H1 (cell line): ENCODE results near the gene VWA5A. TPM values are rescaled to one million over a fixed set of nuclear protein-coding genes. Genes with fewer than 3 reads are reported as not detected.

ENCODE experiments used
- CTCF ChIA-PET: fragments of 300-600 bp; sonication (Branson Sonifier 250); formaldehyde crosslinking; loops from one replicate; lab custom pipeline; 2021; ENCODE audit not compliant: partially characterized antibody; lab: Charles Lee
- POLR2A ChIA-PET: fragments of 300-600 bp; sonication (Branson Sonifier 250); formaldehyde crosslinking; loops from one replicate; lab custom pipeline; 2021; ENCODE audit warnings: inconsistent platforms; ENCODE audit not compliant: partially characterized antibody; lab: Charles Lee
- DNase-seq, 2 experiments: peaks; one replicate each; pipeline versions ENCODE4 v3.0.0 to v3.0.0-alpha.2; 2010 to 2022; ENCODE audit warnings: low spot score in 2 of 2, low read depth in 1 of 2, mixed read lengths in 1 of 2
- FAIRE-seq: peaks from 2 replicates; lab custom pipeline; 2011; peaks lifted over from hg19 to GRCh38; lab: Jason Lieb, UNC
- H2AFZ ChIP-seq: 2 replicates; pipeline ENCODE4 v1.8.1; 2012; ENCODE audit warnings: low read length, inconsistent platforms
- H2AK5ac ChIP-seq: 2 replicates; pipeline ENCODE4 v1.6.1; 2013; ENCODE audit warnings: low read depth, low read length
- H2BK120ac ChIP-seq: replicated peaks from 2 replicates; pipeline ENCODE3; 2013; ENCODE audit warnings: low read depth, low read length, inconsistent platforms
- H2BK12ac ChIP-seq: 2 replicates; pipeline ENCODE4 v1.6.1; 2013; ENCODE audit warnings: low read depth, low read length
- H2BK15ac ChIP-seq: 2 replicates; pipeline ENCODE4 v1.6.1; 2013; ENCODE audit warnings: low read length
- H2BK20ac ChIP-seq: 2 replicates; pipeline ENCODE4 v1.6.1; 2013; ENCODE audit warnings: low read length
- H2BK5ac ChIP-seq: 2 replicates; pipeline ENCODE4 v1.6.1; 2013; ENCODE audit warnings: low read depth, low read length
- H3K14ac ChIP-seq: 2 replicates; pipeline ENCODE4 v1.6.1; 2013; ENCODE audit warnings: inconsistent platforms; ENCODE audit not compliant: insufficient read length
- H3K18ac ChIP-seq: 2 replicates; pipeline ENCODE4 v1.6.1; 2013; ENCODE audit warnings: low read length; ENCODE audit errors: extremely low read depth
- H3K23ac ChIP-seq: 2 replicates; pipeline ENCODE4 v1.6.1; 2013; ENCODE audit warnings: inconsistent platforms; ENCODE audit not compliant: insufficient read length
- H3K23me2 ChIP-seq: 2 replicates; pipeline ENCODE4 v1.6.1; 2013; ENCODE audit warnings: low read depth, low read length
- H3K27ac ChIP-seq: 2 replicates; pipeline ENCODE4 v1.6.1; 2011; ENCODE audit warnings: low read depth, low read length, inconsistent platforms
- H3K27me3 ChIP-seq, 4 experiments: replicated peaks in 1 of 4; 1 replicate in 1 of 4; 2 replicates in 3 of 4; pipeline versions ENCODE4 v1.6.1 to v1.8.1; 2011 to 2013; ENCODE audit warnings: low read length in 3 of 4, mild to moderate bottlenecking in 3 of 4, inconsistent platforms in 2 of 4, mixed read lengths in 2 of 4, moderate library complexity in 1 of 4; ENCODE audit not compliant: control insufficient read depth in 3 of 4, insufficient read depth in 3 of 4; ENCODE audit errors: extremely low read depth in 1 of 4
- H3K36me3 ChIP-seq, 4 experiments: 2 replicates each; pipeline versions ENCODE4 v1.6.1 to v1.8.1; 2011 to 2013; ENCODE audit warnings: mild to moderate bottlenecking in 4 of 4, low read length in 3 of 4, moderate library complexity in 2 of 4, control low read depth in 1 of 4, inconsistent platforms in 1 of 4; ENCODE audit not compliant: insufficient read depth in 4 of 4, control insufficient read depth in 2 of 4
- H3K4ac ChIP-seq: replicated peaks from 2 replicates; pipeline ENCODE3; 2013; ENCODE audit warnings: low read length, low read depth, mixed read lengths, inconsistent platforms; ENCODE audit not compliant: insufficient read length
- H3K4me1 ChIP-seq, 4 experiments: replicated peaks in 1 of 4; 1 replicate in 1 of 4; 2 replicates in 3 of 4; pipeline versions ENCODE4 v1.6.1 to v1.8.1; 2011 to 2013; ENCODE audit warnings: low read length in 3 of 4, inconsistent platforms in 2 of 4, mixed read lengths in 1 of 4; ENCODE audit not compliant: insufficient read depth in 4 of 4, control insufficient read depth in 3 of 4
- H3K4me2 ChIP-seq, 2 experiments: 2 replicates each; pipeline versions ENCODE4 v1.6.1 to v1.8.1; 2011 to 2013; ENCODE audit warnings: low read depth in 2 of 2, low read length in 2 of 2, control low read depth in 1 of 2, inconsistent platforms in 1 of 2, mild to moderate bottlenecking in 1 of 2; ENCODE audit not compliant: insufficient read depth in 1 of 2
- H3K4me3 ChIP-seq, 4 experiments: fragments of 200-600, 300-600 bp in 1 of 4; sonication (generic), shearing (Covaris generic), sonication (Bioruptor Twin) in 1 of 4; 2 replicates each; pipeline versions ENCODE4 v1.5.1 to v1.8.1; 2011 to 2016; ENCODE audit warnings: low read length in 4 of 4, low read depth in 3 of 4, control low read depth in 2 of 4, inconsistent platforms in 2 of 4, mild to moderate bottlenecking in 2 of 4, mixed read lengths in 1 of 4, moderate library complexity in 1 of 4; ENCODE audit not compliant: insufficient read depth in 2 of 4; ENCODE audit errors: extremely low read depth in 1 of 4
- H3K56ac ChIP-seq: replicated peaks from 2 replicates; pipeline ENCODE3; 2013; ENCODE audit warnings: low read depth, mild to moderate bottlenecking, mixed read lengths, low read length, inconsistent platforms; ENCODE audit not compliant: insufficient read length
- H3K79me1 ChIP-seq: 2 replicates; pipeline ENCODE4 v1.6.1; 2013; ENCODE audit warnings: low read depth, low read length, control low read depth
- H3K79me2 ChIP-seq, 2 experiments: 2 replicates each; pipeline versions ENCODE4 v1.6.1 to v1.8.1; 2012 to 2013; ENCODE audit warnings: low read length in 2 of 2, mild to moderate bottlenecking in 2 of 2, inconsistent platforms in 1 of 2; ENCODE audit not compliant: insufficient read depth in 2 of 2, control insufficient read depth in 1 of 2
- H3K9ac ChIP-seq, 4 experiments: replicated peaks in 1 of 4; 1 replicate in 1 of 4; 2 replicates in 3 of 4; pipeline versions ENCODE4 v1.6.1 to v1.8.1; 2011 to 2013; ENCODE audit warnings: low read depth in 3 of 4, low read length in 3 of 4, control low read depth in 2 of 4, mild to moderate bottlenecking in 2 of 4, moderate library complexity in 2 of 4, inconsistent platforms in 1 of 4; ENCODE audit errors: extremely low read depth in 1 of 4
- H3K9me3 ChIP-seq, 2 experiments: 2 replicates each; pipeline versions ENCODE4 v1.6.1 to v1.8.1; 2012 to 2013; ENCODE audit warnings: mild to moderate bottlenecking in 2 of 2, moderate library complexity in 2 of 2, control low read depth in 1 of 2, inconsistent platforms in 1 of 2, low read depth in 1 of 2, low read length in 1 of 2, mixed read lengths in 1 of 2; ENCODE audit not compliant: insufficient read depth in 2 of 2
- H4K20me1 ChIP-seq, 2 experiments: replicated peaks in 1 of 2; 2 replicates each; pipeline versions ENCODE3 to v1.8.1; 2011 to 2013; ENCODE audit warnings: inconsistent platforms in 2 of 2, low read length in 2 of 2, mild to moderate bottlenecking in 1 of 2; ENCODE audit not compliant: insufficient read depth in 2 of 2, control insufficient read depth in 1 of 2
- H4K5ac ChIP-seq: 2 replicates; pipeline ENCODE4 v1.6.1; 2013; ENCODE audit warnings: low read length, low read depth, mixed read lengths, inconsistent platforms; ENCODE audit not compliant: insufficient read length
- H4K8ac ChIP-seq: 2 replicates; pipeline ENCODE4 v1.8.0; 2013; ENCODE audit warnings: mild to moderate bottlenecking, moderate library complexity, low read length, inconsistent platforms; ENCODE audit not compliant: insufficient read depth; ENCODE audit errors: extremely low read depth
- H4K91ac ChIP-seq: replicated peaks from 2 replicates; pipeline ENCODE3; 2013; ENCODE audit warnings: low read length, mixed read lengths, inconsistent platforms; ENCODE audit not compliant: insufficient read length
- ASH2L ChIP-seq: fragments of 200-600, 300-600 bp; sonication (generic); IDR thresholded peaks from one replicate; pipeline ENCODE4 v1.7.1; 2017; ENCODE audit warnings: low read length
- CHD1 ChIP-seq: IDR thresholded peaks from 2 replicates; pipeline ENCODE4 v1.6.1; 2012; ENCODE audit warnings: low read depth, low read length, improper control_type of control experiment
- HDAC2 ChIP-seq, 2 experiments: fragments of 300-600 bp in 1 of 2; sonication (generic) in 1 of 2; IDR thresholded peaks; 2 replicates each; pipeline ENCODE4 v1.6.1; 2011 to 2012; ENCODE audit warnings: low read depth in 2 of 2, low read length in 2 of 2, mild to moderate bottlenecking in 2 of 2, moderate library complexity in 2 of 2, borderline replicate concordance in 1 of 2, inconsistent platforms in 1 of 2
- JUND ChIP-seq: IDR thresholded peaks from 2 replicates; pipeline ENCODE4 v1.6.1; 2011; ENCODE audit warnings: mild to moderate bottlenecking, improper control_type of control experiment, low read length
- MAFK ChIP-seq: IDR thresholded peaks from 2 replicates; pipeline ENCODE4 v1.6.1; 2012; ENCODE audit warnings: low read depth, mild to moderate bottlenecking, improper control_type of control experiment, low read length
- NRF1 ChIP-seq: IDR thresholded peaks from 2 replicates; pipeline ENCODE4 v1.6.1; 2011; ENCODE audit warnings: mild to moderate bottlenecking, low read depth, low read length, improper control_type of control experiment
- PHF8 ChIP-seq: fragments of 200-600 bp; sonication (generic); conservative IDR thresholded peaks from 2 replicates; pipeline ENCODE4 v1.7.1; 2012; ENCODE audit warnings: low read depth, mild to moderate bottlenecking, inconsistent platforms, low read length, moderate library complexity
- RBBP5 ChIP-seq: IDR thresholded peaks from 2 replicates; pipeline ENCODE4 v1.7.1; 2012; ENCODE audit warnings: low read depth, mild to moderate bottlenecking, inconsistent platforms, low read length, moderate library complexity, borderline replicate concordance
- RFX5 ChIP-seq: IDR thresholded peaks from 2 replicates; pipeline ENCODE4 v1.6.1; 2011; ENCODE audit warnings: low read depth, low read length, improper control_type of control experiment, borderline replicate concordance
- SP4 ChIP-seq: IDR thresholded peaks from 2 replicates; pipeline ENCODE4 v1.6.1; 2012; ENCODE audit warnings: low read length, inconsistent platforms
- TBP ChIP-seq: IDR thresholded peaks from 2 replicates; pipeline ENCODE4 v1.6.1; 2011; ENCODE audit warnings: low read depth, low read length, improper control_type of control experiment
- WGBS, 2 experiments: shearing (Covaris generic) in 1 of 2; methylation state at CpG; one replicate each; pipeline versions ENCODE4 v1.1.6 to v1.1.7; 2013 to 2015; ENCODE audit warnings: low lambda C conversion rate in 2 of 2, mixed read lengths in 2 of 2, inconsistent platforms in 1 of 2, low coverage in 1 of 2, missing lambda C conversion rate in 1 of 2; ENCODE audit not compliant: insufficient replicate concordance in 2 of 2, insufficient coverage in 1 of 2, insufficient read length in 1 of 2; ENCODE audit errors: extremely low coverage in 1 of 2, missing lambda C conversion rate in 1 of 2; 5-methylcytosine and 5-hydroxymethylcytosine counted together
- polyA plus RNA-seq, 7 experiments: library from polyadenylated mRNA; depleted of rRNA in 3 of 7; stranded (reverse) in 5 of 7; unstranded in 2 of 7; fragments of >200 nt in 5 of 7; fragments of 200-250 nt in 2 of 7; gene quantifications; 1 replicate in 5 of 7; 2 replicates in 1 of 7; 4 replicates in 1 of 7; pipeline versions ENCODE4 v1.2.1 to v1.2.3, GENCODE V29; 2011 to 2013; ENCODE audit warnings: missing spikeins in 2 of 7, mixed read lengths in 2 of 7
- total RNA-seq: library from RNA; stranded (reverse); fragmentation: NEBNext Ultra II Directional; extraction: Animal tissue kit (Norgen Biotek cat#: 25700); gene quantifications from 2 replicates; pipeline ENCODE4 v1.2.1, GENCODE V29; 2021
- TF ChIP-seq, protein P1 (sequence below): IDR thresholded peaks from 2 replicates; pipeline ENCODE4 v1.6.1; 2011; ENCODE audit warnings: low read length, improper control_type of control experiment

The VWA5A gene
- total and polyA plus RNA-seq, 2 of the 8 experiments (the other 6 are each of a cell fraction or from before 2014, with no cell fraction given): 12.5 to 20.4 TPM

DNA sequence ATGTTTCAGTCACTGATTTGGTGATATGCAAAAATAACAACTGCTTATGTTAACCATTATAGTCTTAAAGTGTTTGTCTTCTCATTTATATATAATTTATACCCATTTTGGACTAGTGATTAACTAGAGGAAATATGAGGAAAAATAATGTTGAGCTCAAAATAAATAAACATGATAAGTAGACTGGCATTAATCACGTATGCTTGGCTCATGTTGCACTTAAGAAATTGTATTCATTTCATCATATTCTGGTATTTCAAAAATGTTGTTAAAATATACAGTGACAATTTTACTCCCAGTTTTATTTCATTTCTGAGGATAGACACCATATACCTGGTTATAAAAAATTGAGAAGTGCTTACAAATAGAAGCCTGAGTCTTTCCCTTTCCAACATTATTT, 64.1 kb downstream of the VWA5A start:
- no peak overlapping the region for H2BK120ac ChIP-seq
- H3K79me1 ChIP-seq: no peaks in the 10 kb centered on the region
- H2AFZ ChIP-seq: no peak overlapping the region
- no peak overlapping the region for H2AK5ac ChIP-seq
- 93% methylated on average over 1 of the region's 1 CpG; no CpG with 5 or more reads in 1 of the 2 experiments for WGBS, 2 experiments
- H3K27ac ChIP-seq: no peak overlapping the region
- CTCF ChIA-PET: interaction anchor here (1.5 kb wide), 1 partner anchor 15 kb away, joined by 5 read pairs; no protein-coding TSS in a partner anchor
- no peak overlapping the region for H4K91ac ChIP-seq
- no peaks in the 10 kb centered on the region for H4K20me1 ChIP-seq
- H3K79me2 ChIP-seq: no peaks in the 10 kb centered on the region
- no peak overlapping the region for H3K56ac ChIP-seq
- no peak overlapping the region for H3K9ac ChIP-seq
- H4K8ac ChIP-seq: no peak overlapping the region
- POLR2A ChIA-PET: no interaction called here
- TF ChIP-seq ASH2L: no peak
- no peak for TF ChIP-seq PHF8
- TF ChIP-seq MAFK: no peak
- TF ChIP-seq RFX5: no peak
- TF ChIP-seq SP4: no peak
- TF ChIP-seq, protein P1, sequence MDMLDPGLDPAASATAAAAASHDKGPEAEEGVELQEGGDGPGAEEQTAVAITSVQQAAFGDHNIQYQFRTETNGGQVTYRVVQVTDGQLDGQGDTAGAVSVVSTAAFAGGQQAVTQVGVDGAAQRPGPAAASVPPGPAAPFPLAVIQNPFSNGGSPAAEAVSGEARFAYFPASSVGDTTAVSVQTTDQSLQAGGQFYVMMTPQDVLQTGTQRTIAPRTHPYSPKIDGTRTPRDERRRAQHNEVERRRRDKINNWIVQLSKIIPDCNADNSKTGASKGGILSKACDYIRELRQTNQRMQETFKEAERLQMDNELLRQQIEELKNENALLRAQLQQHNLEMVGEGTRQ: no peak
- TF ChIP-seq CHD1: no peak
- no peak for TF ChIP-seq TBP
- no peak for TF ChIP-seq NRF1
- TF ChIP-seq HDAC2 (IDR thresholded peaks at IDR 0.05; ENCODE audit: borderline replicate concordance in 1 of 2, low read depth in 2 of 2, low read length in 2 of 2): no peak
- TF ChIP-seq JUND: no peak
- no peak for TF ChIP-seq RBBP5
- TF ChIP-seq, all 59 proteins: peak for 0
- H3K23ac ChIP-seq: no peak overlapping the region
- DNase-seq: no peak
- H2BK5ac ChIP-seq: no peak overlapping the region
- no peaks in the 10 kb centered on the region for H3K9me3 ChIP-seq
- no peaks in the 10 kb centered on the region; a peak in 1 of 7 replicates for H3K4me1 ChIP-seq
- no peak overlapping the region for H3K18ac ChIP-seq
- no peak for FAIRE-seq
- no peak overlapping the region for H3K4me3 ChIP-seq
- no peak overlapping the region for H2BK15ac ChIP-seq
- no peak overlapping the region for H3K4ac ChIP-seq
- no peak overlapping the region for H2BK12ac ChIP-seq
- no peaks in the 10 kb centered on the region for H3K36me3 ChIP-seq
- H3K23me2 ChIP-seq: no peaks in the 10 kb centered on the region
- no peak overlapping the region for H2BK20ac ChIP-seq
- H3K14ac ChIP-seq: no peak overlapping the region
- H3K4me2 ChIP-seq: no peak overlapping the region
- peaks cover 0 to 5% (median 0%) of the 10 kb centered on the region in 4 experiments; a peak in 3 of 7 replicates for H3K27me3 ChIP-seq
- H4K5ac ChIP-seq: no peak overlapping the region
